ENCODE data around the gene FBXO10. TPM values are rescaled to one million over a fixed set of nuclear protein-coding genes. Genes with fewer than 3 reads are reported as not detected.

The FBXO10 gene
- total and polyA plus RNA-seq, 2 of the 4 experiments (the other 2 are of a cell fraction) = 6.6 to 6.7 TPM

DNA sequence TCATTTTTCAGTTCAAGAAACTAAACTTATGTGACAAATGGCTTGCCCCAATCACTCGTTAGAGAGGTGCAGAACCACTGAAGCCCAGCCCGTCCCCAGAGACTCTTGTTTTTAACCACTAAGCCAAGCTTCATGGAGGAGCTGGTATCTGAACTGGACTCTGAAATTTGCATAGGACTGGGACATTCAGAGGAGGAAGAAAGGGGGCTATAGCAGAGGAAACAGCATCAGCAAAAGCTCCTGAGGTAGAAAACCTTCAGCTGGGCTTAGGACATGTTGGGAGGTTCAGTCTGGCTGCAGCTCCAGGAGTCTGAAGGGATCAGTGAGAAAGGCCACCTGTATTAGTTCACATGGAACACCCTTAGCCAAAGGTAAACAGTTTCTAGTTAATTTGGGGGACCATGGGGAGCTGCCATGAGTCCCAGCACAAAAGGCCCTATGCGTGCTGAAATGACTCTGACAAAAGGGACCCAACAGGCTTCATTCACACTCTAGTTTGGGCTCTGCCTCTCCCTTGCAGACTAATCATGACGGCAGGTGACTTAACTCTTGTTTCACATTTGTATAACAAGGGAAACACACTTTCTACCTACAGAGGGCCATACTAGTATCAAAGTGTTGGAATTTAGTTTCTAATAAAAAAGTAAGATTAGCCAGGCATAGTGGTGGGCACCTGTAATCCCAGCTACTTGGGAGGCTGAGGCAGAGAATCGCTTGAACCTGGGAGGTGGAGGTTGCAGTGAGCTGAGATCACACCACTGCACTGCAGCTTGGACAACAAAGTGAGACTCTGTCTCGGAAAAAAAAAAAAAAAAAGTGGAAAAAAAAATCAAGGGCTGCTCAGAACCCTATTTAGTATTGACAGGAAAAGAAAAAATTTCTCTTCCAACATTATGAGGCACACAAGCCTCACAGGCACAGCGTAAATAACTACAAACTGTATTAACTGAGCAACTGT, 10.2 kb downstream of the FBXO10 start (continued):
- TF ChIP-seq MAZ (IDR thresholded peaks at IDR 0.05; ENCODE audit: borderline replicate concordance, low read depth, low read length) = no peak

DNA sequence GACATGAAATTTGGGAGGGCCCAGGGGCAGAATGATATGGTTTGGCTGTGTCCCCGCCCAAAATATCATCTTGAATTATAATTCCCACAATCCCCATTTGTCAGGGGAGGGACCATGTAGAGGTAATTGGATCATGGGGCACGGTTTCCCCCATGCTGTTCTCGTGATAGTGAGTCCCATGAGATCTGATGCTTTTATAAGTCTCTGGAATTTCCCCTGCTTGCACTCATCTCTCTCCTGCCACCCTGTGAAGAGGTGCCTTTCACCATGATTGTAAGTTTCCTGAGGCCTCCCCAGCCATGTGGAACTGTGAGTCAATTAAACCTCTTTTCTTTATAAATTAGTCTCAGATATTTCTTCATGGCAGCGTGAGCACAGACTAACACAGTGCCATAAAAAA, 11.3 kb downstream of the FBXO10 start:
- Histone ChIP-seq H2AK9ac (replicated peaks; ENCODE audit: low read depth, low read length, poor library complexity) (no peak overlapping the region), H2BK20ac (ENCODE audit: low read depth, low read length) (no peak overlapping the region), H4K20me1 (ENCODE audit: insufficient read depth, low read length) (no peaks in the 10 kb centered on the region; the same call in 1 of the 2 replicates), H3K36me3 (ENCODE audit: control insufficient read depth, insufficient read depth, low read length) (0 out of 2 replicates have a peak, but pooled peaks cover 1% of the 10 kb centered on the region), H2BK120ac (ENCODE audit: low read depth, low read length) (no peak overlapping the region), H3K27me3 (ENCODE audit: control insufficient read depth, insufficient read depth, low read length) (no peaks in the 10 kb centered on the region), H3K4me2 (ENCODE audit: low read depth, low read length) (no peak overlapping the region), H4K8ac (ENCODE audit: low read depth in 2 of 2, low read length in 2 of 2) (no peak overlapping the region), H3K4me3 (ENCODE audit: insufficient read depth, low read depth, low read length) (no peak overlapping the region), H4K91ac (ENCODE audit: insufficient read depth, low read depth, low read length) (no peak overlapping the region), H2BK15ac (ENCODE audit: low read depth, low read length) (no peak overlapping the region), H3K4me1 (ENCODE audit: control insufficient read depth, insufficient read depth, low read length) (no peaks in the 10 kb centered on the region), H3K27ac (ENCODE audit: insufficient read depth, low read length) (no peak overlapping the region), H3K56ac (ENCODE audit: extremely low read depth, insufficient read depth, low read length) (no peak overlapping the region), H3K9ac (ENCODE audit: low read depth, low read length) (no peak overlapping the region), H3K18ac (ENCODE audit: low read depth, low read length) (no peak overlapping the region), H3K9me1 (ENCODE audit: insufficient read depth, low read length) (peaks cover 3% of the 10 kb centered on the region; the same call in 1 of the 2 replicates), H3K79me1 (ENCODE audit: low read depth in 1 of 2, low read length in 2 of 2) (peaks cover 13 to 40% of the 10 kb centered on the region in 2 experiments), H3K23ac (ENCODE audit: low read depth, low read length) (no peak overlapping the region), H4K5ac (ENCODE audit: low read depth, low read length) (no peak overlapping the region), H3K14ac (replicated peaks; ENCODE audit: low read depth, low read length) (no peak overlapping the region), H3K4ac (ENCODE audit: low read depth, low read length) (no peak overlapping the region), H2AK5ac (ENCODE audit: low read depth, low read length) (no peak overlapping the region), H2BK5ac (ENCODE audit: low read depth, low read length, poor library complexity, severe bottlenecking) (no peak overlapping the region), H2AFZ (replicated peaks; ENCODE audit: low read length, poor library complexity) (no peak overlapping the region), H3K9me3 (ENCODE audit: control insufficient read depth, insufficient read depth, low read length) (no peaks in the 10 kb centered on the region)
- DNase-seq = no peak
- ChIA-PET POLR2A (ENCODE audit: unreplicated experiment) (no interaction called here), CTCF (no interaction called here)
- dilution Hi-C loops (cut with HindIII; ENCODE audit: low sequenced_read_pairs, unreplicated experiment) = no loop called here
- ATAC-seq (ENCODE audit: low read depth) = no peak
- in situ Hi-C loops (cut with MboI; ENCODE audit: low sequenced_read_pairs) = no loop called here
- BruUV-seq (replicated peaks) = no TSS peak
- intact Hi-C loops (cut with micrococcal nuclease) = no loop called here
- no CpG with 5 or more reads among the region's 4 CpGs for WGBS, 2 experiments (ENCODE audit: extremely low coverage in 2 of 2, insufficient read length in 1 of 2)
- TF ChIP-seq, protein P1, sequence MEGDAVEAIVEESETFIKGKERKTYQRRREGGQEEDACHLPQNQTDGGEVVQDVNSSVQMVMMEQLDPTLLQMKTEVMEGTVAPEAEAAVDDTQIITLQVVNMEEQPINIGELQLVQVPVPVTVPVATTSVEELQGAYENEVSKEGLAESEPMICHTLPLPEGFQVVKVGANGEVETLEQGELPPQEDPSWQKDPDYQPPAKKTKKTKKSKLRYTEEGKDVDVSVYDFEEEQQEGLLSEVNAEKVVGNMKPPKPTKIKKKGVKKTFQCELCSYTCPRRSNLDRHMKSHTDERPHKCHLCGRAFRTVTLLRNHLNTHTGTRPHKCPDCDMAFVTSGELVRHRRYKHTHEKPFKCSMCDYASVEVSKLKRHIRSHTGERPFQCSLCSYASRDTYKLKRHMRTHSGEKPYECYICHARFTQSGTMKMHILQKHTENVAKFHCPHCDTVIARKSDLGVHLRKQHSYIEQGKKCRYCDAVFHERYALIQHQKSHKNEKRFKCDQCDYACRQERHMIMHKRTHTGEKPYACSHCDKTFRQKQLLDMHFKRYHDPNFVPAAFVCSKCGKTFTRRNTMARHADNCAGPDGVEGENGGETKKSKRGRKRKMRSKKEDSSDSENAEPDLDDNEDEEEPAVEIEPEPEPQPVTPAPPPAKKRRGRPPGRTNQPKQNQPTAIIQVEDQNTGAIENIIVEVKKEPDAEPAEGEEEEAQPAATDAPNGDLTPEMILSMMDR (conservative IDR thresholded peaks at IDR 0.05; ENCODE audit: low read depth, low read length) = no peak
- TF ChIP-seq, protein P2, sequence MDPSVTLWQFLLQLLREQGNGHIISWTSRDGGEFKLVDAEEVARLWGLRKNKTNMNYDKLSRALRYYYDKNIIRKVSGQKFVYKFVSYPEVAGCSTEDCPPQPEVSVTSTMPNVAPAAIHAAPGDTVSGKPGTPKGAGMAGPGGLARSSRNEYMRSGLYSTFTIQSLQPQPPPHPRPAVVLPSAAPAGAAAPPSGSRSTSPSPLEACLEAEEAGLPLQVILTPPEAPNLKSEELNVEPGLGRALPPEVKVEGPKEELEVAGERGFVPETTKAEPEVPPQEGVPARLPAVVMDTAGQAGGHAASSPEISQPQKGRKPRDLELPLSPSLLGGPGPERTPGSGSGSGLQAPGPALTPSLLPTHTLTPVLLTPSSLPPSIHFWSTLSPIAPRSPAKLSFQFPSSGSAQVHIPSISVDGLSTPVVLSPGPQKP (IDR thresholded peaks at IDR 0.05; ENCODE audit: borderline replicate concordance, low read depth, low read length) = no peak
- TF ChIP-seq RCOR1 (IDR thresholded peaks at IDR 0.05; ENCODE audit: insufficient replicate concordance, low read length) (no peak), POLR2A (IDR thresholded peaks at IDR 0.05; ENCODE audit: low read depth, low read length) (no peak), MAFK (IDR thresholded peaks at IDR 0.05; ENCODE audit: low read depth, low read length) (no peak), MAZ (IDR thresholded peaks at IDR 0.05; ENCODE audit: borderline replicate concordance, low read depth, low read length) (no peak), RAD21 (IDR thresholded peaks at IDR 0.05; ENCODE audit: low read length) (no peak), MXI1 (IDR thresholded peaks at IDR 0.05; ENCODE audit: borderline replicate concordance, low read depth, low read length) (no peak), FOS (IDR thresholded peaks at IDR 0.05; ENCODE audit: low read depth, low read length) (no peak), CHD1 (IDR thresholded peaks at IDR 0.05; ENCODE audit: low read depth, low read length) (no peak), CEBPB (IDR thresholded peaks at IDR 0.05; ENCODE audit: low read depth, low read length) (no peak)
- TF ChIP-seq, protein P3, sequence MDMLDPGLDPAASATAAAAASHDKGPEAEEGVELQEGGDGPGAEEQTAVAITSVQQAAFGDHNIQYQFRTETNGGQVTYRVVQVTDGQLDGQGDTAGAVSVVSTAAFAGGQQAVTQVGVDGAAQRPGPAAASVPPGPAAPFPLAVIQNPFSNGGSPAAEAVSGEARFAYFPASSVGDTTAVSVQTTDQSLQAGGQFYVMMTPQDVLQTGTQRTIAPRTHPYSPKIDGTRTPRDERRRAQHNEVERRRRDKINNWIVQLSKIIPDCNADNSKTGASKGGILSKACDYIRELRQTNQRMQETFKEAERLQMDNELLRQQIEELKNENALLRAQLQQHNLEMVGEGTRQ (IDR thresholded peaks at IDR 0.05; ENCODE audit: low read depth, low read length) = no peak

Data from IMR-90 (cell line).